ENCODE results near the gene RPS6KA3. TPM values are rescaled to one million over a fixed set of nuclear protein-coding genes. Genes with fewer than 3 reads are reported as not detected.

RPS6KA3 gene
- polyA plus RNA-seq, 2 donors = 4.9 to 8.4 TPM

GRCh38 chrX:20267607-20267930 lies 860 bp upstream of the RPS6KA3 start:
- Histone ChIP-seq H3K36me3 (ENCODE audit: control insufficient read depth in 2 of 2, insufficient read depth in 2 of 2, low read length in 1 of 2) (no peaks in the 10 kb centered on the region), H3K27me3 (ENCODE audit: control insufficient read depth in 1 of 2, insufficient read depth in 2 of 2, low read length in 2 of 2) (no peaks in the 10 kb centered on the region), H3K4me3 (ENCODE audit: low read depth in 1 of 2, low read length in 2 of 2) (peak overlapping the region; percentile 60 to 63), H3K27ac (ENCODE audit: low read depth in 2 of 2, low read length in 1 of 2) (peak overlapping the region; percentile 62 to 73), H3K9me3 (ENCODE audit: control insufficient read depth in 2 of 2, insufficient read depth in 1 of 2, low read depth in 1 of 2, low read length in 1 of 2) (no peaks in the 10 kb centered on the region), H3K4me1 (ENCODE audit: control insufficient read depth in 2 of 2, insufficient read depth in 2 of 2, low read length in 1 of 2) (no peaks in the 10 kb centered on the region)
- WGBS, 2 donors = 1 to 19% methylated on average over 14 of the region's 14 CpGs

- Histone ChIP-seq H3K9me3 (ENCODE audit: control insufficient read depth in 2 of 2, insufficient read depth in 1 of 2, low read depth in 1 of 2, low read length in 1 of 2) (no peaks in the 10 kb centered on the region), H3K27me3 (ENCODE audit: control insufficient read depth in 1 of 2, insufficient read depth in 2 of 2, low read length in 2 of 2) (no peaks in the 10 kb centered on the region), H3K36me3 (ENCODE audit: control insufficient read depth in 2 of 2, insufficient read depth in 2 of 2, low read length in 1 of 2) (no peaks in the 10 kb centered on the region), H3K4me1 (ENCODE audit: control insufficient read depth in 2 of 2, insufficient read depth in 2 of 2, low read length in 1 of 2) (no peaks in the 10 kb centered on the region), H3K4me3 (ENCODE audit: low read depth in 1 of 2, low read length in 2 of 2) (peak overlapping the region; percentile 60 to 63), H3K27ac (ENCODE audit: low read depth in 2 of 2, low read length in 1 of 2) (peak overlapping the region; percentile 86 to 92)
- WGBS, 2 donors = 1 to 29% methylated on average over 68 to 74 of the region's 75 CpGs
Measured at GRCh38 chrX:20265726-20266681, 705 bp downstream of the RPS6KA3 start.

- no peaks in the 10 kb centered on the region for H3K9me3 ChIP-seq (ENCODE audit: control insufficient read depth in 2 of 2, insufficient read depth in 1 of 2, low read depth in 1 of 2, low read length in 1 of 2)
- no peaks in the 10 kb centered on the region for H3K36me3 ChIP-seq (ENCODE audit: control insufficient read depth in 2 of 2, insufficient read depth in 2 of 2, low read length in 1 of 2)
- no peaks in the 10 kb centered on the region for H3K4me1 ChIP-seq (ENCODE audit: control insufficient read depth in 2 of 2, insufficient read depth in 2 of 2, low read length in 1 of 2)
- WGBS, 2 donors = 1 to 19% methylated on average over 26 of the region's 26 CpGs
- H3K27ac ChIP-seq (ENCODE audit: low read depth in 2 of 2, low read length in 1 of 2) = peak overlapping the region; percentile 86 to 92
- H3K27me3 ChIP-seq (ENCODE audit: control insufficient read depth in 1 of 2, insufficient read depth in 2 of 2, low read length in 2 of 2) = no peaks in the 10 kb centered on the region
- H3K4me3 ChIP-seq (ENCODE audit: low read depth in 1 of 2, low read length in 2 of 2) = peak overlapping the region; percentile 60 to 63
Measured at GRCh38 chrX:20265221-20265725, 1.4 kb downstream of the RPS6KA3 start.

- no peak overlapping the region for H3K27ac ChIP-seq (ENCODE audit: low read depth in 2 of 2, low read length in 1 of 2)
- WGBS, 2 donors = 7 to 8% methylated on average over 2 of the region's 2 CpGs
- H3K4me1 ChIP-seq (ENCODE audit: control insufficient read depth in 2 of 2, insufficient read depth in 2 of 2, low read length in 1 of 2) = no peaks in the 10 kb centered on the region
- H3K4me3 ChIP-seq (ENCODE audit: low read depth in 1 of 2, low read length in 2 of 2) = no peak overlapping the region
- no peaks in the 10 kb centered on the region for H3K36me3 ChIP-seq (ENCODE audit: control insufficient read depth in 2 of 2, insufficient read depth in 2 of 2, low read length in 1 of 2)
- no peaks in the 10 kb centered on the region for H3K9me3 ChIP-seq (ENCODE audit: control insufficient read depth in 2 of 2, insufficient read depth in 1 of 2, low read depth in 1 of 2, low read length in 1 of 2)
- H3K27me3 ChIP-seq (ENCODE audit: control insufficient read depth in 1 of 2, insufficient read depth in 2 of 2, low read length in 2 of 2) = no peaks in the 10 kb centered on the region
Measured at GRCh38 chrX:20263474-20263873, 3.2 kb downstream of the RPS6KA3 start.

GRCh38 chrX:20260885-20261284 lies 5.8 kb downstream of the RPS6KA3 start:
- no peaks in the 10 kb centered on the region for H3K36me3 ChIP-seq (ENCODE audit: control insufficient read depth in 2 of 2, insufficient read depth in 2 of 2, low read length in 1 of 2)
- no peaks in the 10 kb centered on the region for H3K9me3 ChIP-seq (ENCODE audit: control insufficient read depth in 2 of 2, insufficient read depth in 1 of 2, low read depth in 1 of 2, low read length in 1 of 2)
- H3K27ac ChIP-seq (ENCODE audit: low read depth in 2 of 2, low read length in 1 of 2) = no peak overlapping the region
- no peak overlapping the region for H3K4me3 ChIP-seq (ENCODE audit: low read depth in 1 of 2, low read length in 2 of 2)
- H3K4me1 ChIP-seq (ENCODE audit: control insufficient read depth in 2 of 2, insufficient read depth in 2 of 2, low read length in 1 of 2) = no peaks in the 10 kb centered on the region
- 35 to 44% methylated on average over 2 of the region's 2 CpGs for WGBS, 2 donors
- no peaks in the 10 kb centered on the region for H3K27me3 ChIP-seq (ENCODE audit: control insufficient read depth in 1 of 2, insufficient read depth in 2 of 2, low read length in 2 of 2)

- Histone ChIP-seq H3K36me3 (ENCODE audit: control insufficient read depth in 2 of 2, insufficient read depth in 2 of 2, low read length in 1 of 2) (no peaks in the 10 kb centered on the region), H3K9me3 (ENCODE audit: control insufficient read depth in 2 of 2, insufficient read depth in 1 of 2, low read depth in 1 of 2, low read length in 1 of 2) (no peaks in the 10 kb centered on the region), H3K4me3 (ENCODE audit: low read depth in 1 of 2, low read length in 2 of 2) (no peak overlapping the region), H3K4me1 (ENCODE audit: control insufficient read depth in 2 of 2, insufficient read depth in 2 of 2, low read length in 1 of 2) (no peaks in the 10 kb centered on the region), H3K27ac (ENCODE audit: low read depth in 2 of 2, low read length in 1 of 2) (no peak overlapping the region), H3K27me3 (ENCODE audit: control insufficient read depth in 1 of 2, insufficient read depth in 2 of 2, low read length in 2 of 2) (no peaks in the 10 kb centered on the region)
- WGBS, 2 donors = 67 to 68% methylated on average over 4 of the region's 4 CpGs
Measured at GRCh38 chrX:20254712-20255299, 11.9 kb downstream of the RPS6KA3 start.

- Histone ChIP-seq H3K27ac (ENCODE audit: low read depth in 2 of 2, low read length in 1 of 2) (no peak overlapping the region), H3K4me3 (ENCODE audit: low read depth in 1 of 2, low read length in 2 of 2) (no peak overlapping the region), H3K27me3 (ENCODE audit: control insufficient read depth in 1 of 2, insufficient read depth in 2 of 2, low read length in 2 of 2) (no peaks in the 10 kb centered on the region), H3K4me1 (ENCODE audit: control insufficient read depth in 2 of 2, insufficient read depth in 2 of 2, low read length in 1 of 2) (no peaks in the 10 kb centered on the region), H3K36me3 (ENCODE audit: control insufficient read depth in 2 of 2, insufficient read depth in 2 of 2, low read length in 1 of 2) (no peaks in the 10 kb centered on the region), H3K9me3 (ENCODE audit: control insufficient read depth in 2 of 2, insufficient read depth in 1 of 2, low read depth in 1 of 2, low read length in 1 of 2) (no peaks in the 10 kb centered on the region)
- WGBS, 2 donors = 25 to 32% methylated on average over 1 of the region's 1 CpG
Measured at GRCh38 chrX:20253232-20253543, 13.5 kb downstream of the RPS6KA3 start.

GRCh38 chrX:20252381-20253231 lies 14.1 kb downstream of the RPS6KA3 start:
- WGBS, 2 donors = 53 to 71% methylated on average over 6 of the region's 6 CpGs
- no peaks in the 10 kb centered on the region for H3K9me3 ChIP-seq (ENCODE audit: control insufficient read depth in 2 of 2, insufficient read depth in 1 of 2, low read depth in 1 of 2, low read length in 1 of 2)
- H3K4me1 ChIP-seq (ENCODE audit: control insufficient read depth in 2 of 2, insufficient read depth in 2 of 2, low read length in 1 of 2) = no peaks in the 10 kb centered on the region
- no peaks in the 10 kb centered on the region for H3K36me3 ChIP-seq (ENCODE audit: control insufficient read depth in 2 of 2, insufficient read depth in 2 of 2, low read length in 1 of 2)
- H3K27me3 ChIP-seq (ENCODE audit: control insufficient read depth in 1 of 2, insufficient read depth in 2 of 2, low read length in 2 of 2) = no peaks in the 10 kb centered on the region
- peak overlapping the region; percentile 48 to 60 for H3K27ac ChIP-seq (ENCODE audit: low read depth in 2 of 2, low read length in 1 of 2)
- no peak overlapping the region for H3K4me3 ChIP-seq (ENCODE audit: low read depth in 1 of 2, low read length in 2 of 2)

GRCh38 chrX:20251691-20252090 lies 15.0 kb downstream of the RPS6KA3 start:
- no peaks in the 10 kb centered on the region for H3K4me1 ChIP-seq (ENCODE audit: control insufficient read depth in 2 of 2, insufficient read depth in 2 of 2, low read length in 1 of 2)
- no peaks in the 10 kb centered on the region for H3K36me3 ChIP-seq (ENCODE audit: control insufficient read depth in 2 of 2, insufficient read depth in 2 of 2, low read length in 1 of 2)
- no peak overlapping the region for H3K27ac ChIP-seq (ENCODE audit: low read depth in 2 of 2, low read length in 1 of 2)
- no peak overlapping the region for H3K4me3 ChIP-seq (ENCODE audit: low read depth in 1 of 2, low read length in 2 of 2)
- H3K27me3 ChIP-seq (ENCODE audit: control insufficient read depth in 1 of 2, insufficient read depth in 2 of 2, low read length in 2 of 2) = no peaks in the 10 kb centered on the region
- no peaks in the 10 kb centered on the region for H3K9me3 ChIP-seq (ENCODE audit: control insufficient read depth in 2 of 2, insufficient read depth in 1 of 2, low read depth in 1 of 2, low read length in 1 of 2)

All from esophagus (tissue), 2 donors.